Type B pancreatic cell (in vitro differentiated cells): Measurements from ENCODE around the gene CHST9. TPM values are rescaled to one million over a fixed set of nuclear protein-coding genes. Genes with fewer than 3 reads are reported as not detected.

Experiments
- DNase-seq: peaks from one replicate; pipeline ENCODE4 v3.0.0; 2021; ENCODE audit warnings: mixed read lengths; ENCODE audit not compliant: unreplicated experiment; ENCODE audit errors: extremely low spot score
- H3K27ac Mint-ChIP-seq: 2 replicates; pipeline ENCODE4 v1.8.0; 2021; ENCODE audit warnings: mild to moderate bottlenecking, mixed read lengths
- H3K27me3 Mint-ChIP-seq: 2 replicates; pipeline ENCODE4 v1.8.0; 2021; ENCODE audit warnings: mixed read lengths
- H3K36me3 Mint-ChIP-seq: 2 replicates; pipeline ENCODE4 v1.8.0; 2021; ENCODE audit warnings: mixed read lengths
- H3K4me1 Mint-ChIP-seq: one replicate; pipeline ENCODE4 v1.8.0; 2021; ENCODE audit warnings: mixed read lengths; ENCODE audit not compliant: unreplicated experiment
- H3K4me3 Mint-ChIP-seq: 2 replicates; pipeline ENCODE4 v1.8.0; 2021; ENCODE audit warnings: mild to moderate bottlenecking, mixed read lengths
- H3K9me3 Mint-ChIP-seq: 2 replicates; pipeline ENCODE4 v1.8.0; 2021; ENCODE audit warnings: mixed read lengths
- total RNA-seq: library from RNA; stranded (reverse); gene quantifications from 2 replicates; pipeline ENCODE4 v1.2.1, GENCODE V29; 2021; ENCODE audit warnings: low replicate concordance
- TF ChIP-seq, protein P1 (sequence below): fragments of 200-600 bp; sonication (generic); conservative IDR thresholded peaks from 2 replicates; pipeline ENCODE4 v1.5.0; 2021; ENCODE audit warnings: antibody characterized with exemption, mild to moderate bottlenecking

Gene CHST9
- total RNA-seq, 1 donor from 2014 or later: 9.9 TPM

- no peak for DNase-seq
- Mint-ChIP-seq H3K4me3 (no peak overlapping the region), H3K36me3 (peaks cover 7% of the 10 kb centered on the region), H3K27me3 (peaks cover 6% of the 10 kb centered on the region), H3K9me3 (peaks cover 4% of the 10 kb centered on the region), H3K4me1 (peaks cover 5% of the 10 kb centered on the region), H3K27ac (no peak overlapping the region)
- TF ChIP-seq, protein P1, sequence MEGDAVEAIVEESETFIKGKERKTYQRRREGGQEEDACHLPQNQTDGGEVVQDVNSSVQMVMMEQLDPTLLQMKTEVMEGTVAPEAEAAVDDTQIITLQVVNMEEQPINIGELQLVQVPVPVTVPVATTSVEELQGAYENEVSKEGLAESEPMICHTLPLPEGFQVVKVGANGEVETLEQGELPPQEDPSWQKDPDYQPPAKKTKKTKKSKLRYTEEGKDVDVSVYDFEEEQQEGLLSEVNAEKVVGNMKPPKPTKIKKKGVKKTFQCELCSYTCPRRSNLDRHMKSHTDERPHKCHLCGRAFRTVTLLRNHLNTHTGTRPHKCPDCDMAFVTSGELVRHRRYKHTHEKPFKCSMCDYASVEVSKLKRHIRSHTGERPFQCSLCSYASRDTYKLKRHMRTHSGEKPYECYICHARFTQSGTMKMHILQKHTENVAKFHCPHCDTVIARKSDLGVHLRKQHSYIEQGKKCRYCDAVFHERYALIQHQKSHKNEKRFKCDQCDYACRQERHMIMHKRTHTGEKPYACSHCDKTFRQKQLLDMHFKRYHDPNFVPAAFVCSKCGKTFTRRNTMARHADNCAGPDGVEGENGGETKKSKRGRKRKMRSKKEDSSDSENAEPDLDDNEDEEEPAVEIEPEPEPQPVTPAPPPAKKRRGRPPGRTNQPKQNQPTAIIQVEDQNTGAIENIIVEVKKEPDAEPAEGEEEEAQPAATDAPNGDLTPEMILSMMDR: no peak
Measured at GRCh38 chr18:27049969-27050368, 135.1 kb downstream of the CHST9 start.

GRCh38 chr18:27045342-27045741 is 139.8 kb downstream of the CHST9 start:
- no peak for DNase-seq
- H3K27me3 Mint-ChIP-seq: peaks cover 3% of the 10 kb centered on the region
- TF ChIP-seq, protein P1: no peak
- peaks cover 32% of the 10 kb centered on the region for H3K4me1 Mint-ChIP-seq
- peaks cover 4% of the 10 kb centered on the region for H3K9me3 Mint-ChIP-seq
- no peak overlapping the region for H3K4me3 Mint-ChIP-seq
- no peak overlapping the region for H3K27ac Mint-ChIP-seq
- peaks cover 7% of the 10 kb centered on the region for H3K36me3 Mint-ChIP-seq

DNA sequence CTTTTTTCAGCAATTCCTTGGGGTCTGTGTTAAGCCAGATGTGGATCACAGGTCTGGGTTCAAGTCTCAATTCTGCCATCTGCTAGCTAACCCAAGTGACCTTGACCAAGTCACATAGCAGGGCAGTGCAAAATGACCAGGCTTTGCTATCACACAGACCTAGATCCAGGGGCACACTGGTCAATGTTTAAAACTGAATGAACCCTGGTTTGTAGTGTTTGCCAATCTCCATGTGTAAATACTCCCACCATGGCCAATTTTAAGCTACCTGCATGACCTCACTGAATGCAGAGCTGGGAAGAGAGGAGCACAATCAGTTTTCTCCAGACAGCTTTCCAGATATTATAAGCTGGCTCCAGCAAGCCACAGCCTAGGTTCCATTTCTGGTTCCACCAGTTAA is 142.9 kb downstream of the CHST9 start:
- no peak for DNase-seq
- no peaks in the 10 kb centered on the region for H3K9me3 Mint-ChIP-seq
- H3K4me1 Mint-ChIP-seq: peaks cover 28% of the 10 kb centered on the region
- no peaks in the 10 kb centered on the region for H3K36me3 Mint-ChIP-seq
- no peaks in the 10 kb centered on the region for H3K27me3 Mint-ChIP-seq
- no peak overlapping the region for H3K27ac Mint-ChIP-seq
- TF ChIP-seq, protein P1: no peak
- H3K4me3 Mint-ChIP-seq: no peak overlapping the region

- TF ChIP-seq, protein P1: no peak
- no peaks in the 10 kb centered on the region for H3K36me3 Mint-ChIP-seq
- H3K27me3 Mint-ChIP-seq: no peaks in the 10 kb centered on the region
- H3K9me3 Mint-ChIP-seq: no peaks in the 10 kb centered on the region
- H3K27ac Mint-ChIP-seq: no peak overlapping the region
- peaks cover 28% of the 10 kb centered on the region for H3K4me1 Mint-ChIP-seq
- H3K4me3 Mint-ChIP-seq: no peak overlapping the region
- no peak for DNase-seq
Measured at GRCh38 chr18:27040796-27041195, 144.3 kb downstream of the CHST9 start.

DNA sequence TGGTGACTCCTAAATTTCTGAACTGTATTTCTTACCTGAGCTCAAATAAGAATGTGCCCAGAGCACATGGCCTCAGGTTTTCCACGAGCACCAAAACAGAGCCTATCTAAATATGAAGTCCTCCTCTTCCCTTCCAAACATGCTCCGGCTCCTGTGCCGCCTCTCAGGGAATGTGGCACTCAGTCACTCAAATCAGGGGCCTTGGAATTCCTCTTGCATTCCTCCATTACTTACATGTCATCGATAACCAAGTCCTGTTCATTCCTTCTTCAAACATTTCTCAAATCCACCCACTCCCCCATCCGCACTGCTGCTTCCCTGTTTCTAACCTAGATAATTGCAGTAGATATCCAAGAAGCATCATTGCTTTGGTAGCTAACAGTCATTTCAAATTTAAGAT is 151.4 kb downstream of the CHST9 start:
- Mint-ChIP-seq H3K4me1 (no peaks in the 10 kb centered on the region), H3K27ac (no peak overlapping the region), H3K4me3 (no peak overlapping the region), H3K36me3 (no peaks in the 10 kb centered on the region), H3K27me3 (no peaks in the 10 kb centered on the region), H3K9me3 (peaks cover 4% of the 10 kb centered on the region)
- TF ChIP-seq, protein P1: no peak
- DNase-seq: no peak

GRCh38 chr18:27030421-27030820 is 154.7 kb downstream of the CHST9 start:
- no peaks in the 10 kb centered on the region for H3K4me1 Mint-ChIP-seq
- peaks cover 4% of the 10 kb centered on the region for H3K9me3 Mint-ChIP-seq
- no peaks in the 10 kb centered on the region for H3K36me3 Mint-ChIP-seq
- TF ChIP-seq, protein P1: no peak
- H3K27ac Mint-ChIP-seq: no peak overlapping the region
- H3K4me3 Mint-ChIP-seq: no peak overlapping the region
- DNase-seq: no peak
- H3K27me3 Mint-ChIP-seq: no peaks in the 10 kb centered on the region
